RWPE1 (cell line): ENCODE results near the gene MARK3.

Experiments used
- CTCF ChIA-PET: fragments of 350-600 bp; sonication (Branson Sonifier 250); formaldehyde crosslinking; extraction: SDS; loops from one replicate; lab custom pipeline; 2021; lab: Yijun Ruan, JAX
- POLR2A ChIA-PET: fragments of 400-600 bp; formaldehyde crosslinking; extraction: SDS; loops from one replicate; lab custom pipeline; 2020; ENCODE audit warnings: antibody characterized with exemption; ENCODE audit not compliant: low non-redundant PET; lab: Yijun Ruan, JAX
- DNase-seq: peaks from one replicate; pipeline ENCODE4 v3.0.0; 2012; ENCODE audit warnings: low spot score
- H3K27ac ChIP-seq: fragments of 450-650 bp; 2 replicates; pipeline ENCODE4 v1.5.1; 2017
- TF ChIP-seq, protein P1 (sequence below): fragments of 450-650 bp; conservative IDR thresholded peaks from 2 replicates; pipeline ENCODE4 v1.5.1; 2017; ENCODE audit warnings: low read depth, mild to moderate bottlenecking

Gene MARK3

DNA sequence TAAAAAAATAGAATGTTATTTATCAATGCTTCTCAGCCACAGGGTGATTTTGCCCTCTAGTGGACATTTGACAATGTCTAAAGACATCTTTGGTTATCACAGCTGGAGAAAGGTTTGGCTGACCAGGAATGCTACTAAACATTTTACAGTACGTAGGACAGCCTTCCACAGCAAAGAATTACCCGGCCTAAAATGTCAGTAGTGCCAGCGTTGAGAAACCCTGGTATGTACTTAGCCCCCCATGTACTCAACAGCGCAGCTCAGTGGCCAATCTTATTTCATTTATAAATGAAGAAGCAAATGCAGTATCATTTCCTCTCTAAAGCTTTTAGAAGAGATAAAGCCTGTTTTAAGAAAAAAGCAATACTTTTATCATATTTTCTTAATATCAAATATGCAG lies 5.8 kb downstream of the MARK3 start:
- H3K27ac ChIP-seq: peak overlapping the region; percentile 68
- TF ChIP-seq, protein P1, sequence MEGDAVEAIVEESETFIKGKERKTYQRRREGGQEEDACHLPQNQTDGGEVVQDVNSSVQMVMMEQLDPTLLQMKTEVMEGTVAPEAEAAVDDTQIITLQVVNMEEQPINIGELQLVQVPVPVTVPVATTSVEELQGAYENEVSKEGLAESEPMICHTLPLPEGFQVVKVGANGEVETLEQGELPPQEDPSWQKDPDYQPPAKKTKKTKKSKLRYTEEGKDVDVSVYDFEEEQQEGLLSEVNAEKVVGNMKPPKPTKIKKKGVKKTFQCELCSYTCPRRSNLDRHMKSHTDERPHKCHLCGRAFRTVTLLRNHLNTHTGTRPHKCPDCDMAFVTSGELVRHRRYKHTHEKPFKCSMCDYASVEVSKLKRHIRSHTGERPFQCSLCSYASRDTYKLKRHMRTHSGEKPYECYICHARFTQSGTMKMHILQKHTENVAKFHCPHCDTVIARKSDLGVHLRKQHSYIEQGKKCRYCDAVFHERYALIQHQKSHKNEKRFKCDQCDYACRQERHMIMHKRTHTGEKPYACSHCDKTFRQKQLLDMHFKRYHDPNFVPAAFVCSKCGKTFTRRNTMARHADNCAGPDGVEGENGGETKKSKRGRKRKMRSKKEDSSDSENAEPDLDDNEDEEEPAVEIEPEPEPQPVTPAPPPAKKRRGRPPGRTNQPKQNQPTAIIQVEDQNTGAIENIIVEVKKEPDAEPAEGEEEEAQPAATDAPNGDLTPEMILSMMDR: peak; percentile 86
- peak; percentile 38 for DNase-seq
- ChIA-PET POLR2A (interaction anchor here (0.6 to 0.7 kb wide), 2 partner anchors 46 to 56 kb away, joined by 3 to 7 read pairs; no protein-coding TSS in a partner anchor), CTCF (interaction anchor here (0.5 to 1.6 kb wide), 17 partner anchors 8 to 281 kb away, joined by 3 to 7 read pairs (median 4); partner anchors contain the start of gene EIF5)

DNA sequence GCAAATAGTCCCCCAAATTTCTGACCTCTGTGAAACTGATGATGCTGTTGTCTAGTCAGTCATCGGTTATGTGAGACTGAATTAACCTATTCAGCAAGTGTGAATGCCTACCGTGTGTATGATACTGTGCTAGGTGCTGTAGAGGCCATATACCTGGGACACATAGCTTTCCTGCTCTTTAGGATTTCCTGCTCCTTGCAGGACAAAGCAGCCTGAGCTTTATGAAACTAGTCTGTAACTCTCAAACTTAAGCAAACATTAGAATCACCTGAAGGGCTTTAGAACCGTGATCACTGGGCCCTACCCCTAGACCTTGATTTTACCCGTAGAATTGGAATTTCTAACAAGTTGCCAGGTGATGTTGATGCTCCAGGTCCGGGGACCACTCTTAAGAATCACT lies 6.9 kb downstream of the MARK3 start:
- TF ChIP-seq, protein P1: no peak
- H3K27ac ChIP-seq: no peak overlapping the region
- ChIA-PET CTCF (interaction anchor here (0.6 to 0.9 kb wide), 2 partner anchors 27 to 55 kb away, joined by 3 to 5 read pairs; no protein-coding TSS in a partner anchor), POLR2A (no interaction called here)
- no peak for DNase-seq

DNA sequence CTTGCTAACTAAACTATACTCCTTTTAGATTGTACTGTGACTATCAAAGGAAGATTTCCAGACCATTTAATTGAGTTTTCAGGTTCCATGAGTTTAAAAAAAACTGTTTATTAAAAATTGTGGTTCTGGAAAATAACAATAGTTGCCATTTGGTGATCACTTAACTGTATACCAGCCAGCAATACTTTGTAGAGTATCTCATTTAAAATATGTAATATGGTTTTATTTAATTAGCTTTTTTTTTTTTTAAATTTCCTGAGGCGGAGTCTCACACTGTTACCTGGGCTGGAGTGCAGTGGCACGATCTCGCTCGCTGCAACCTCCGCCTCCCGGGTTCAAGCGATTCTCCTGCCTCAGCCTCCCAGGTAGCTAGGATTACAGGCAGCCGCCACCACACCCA lies 7.4 kb downstream of the MARK3 start:
- DNase-seq: no peak
- CTCF ChIA-PET: interaction anchor here (0.6 to 0.9 kb wide), 2 partner anchors 27 to 318 kb away, joined by 3 to 5 read pairs; no protein-coding TSS in a partner anchor
- TF ChIP-seq, protein P1: no peak
- peak overlapping the region; percentile 45 for H3K27ac ChIP-seq
- POLR2A ChIA-PET: no interaction called here

DNA sequence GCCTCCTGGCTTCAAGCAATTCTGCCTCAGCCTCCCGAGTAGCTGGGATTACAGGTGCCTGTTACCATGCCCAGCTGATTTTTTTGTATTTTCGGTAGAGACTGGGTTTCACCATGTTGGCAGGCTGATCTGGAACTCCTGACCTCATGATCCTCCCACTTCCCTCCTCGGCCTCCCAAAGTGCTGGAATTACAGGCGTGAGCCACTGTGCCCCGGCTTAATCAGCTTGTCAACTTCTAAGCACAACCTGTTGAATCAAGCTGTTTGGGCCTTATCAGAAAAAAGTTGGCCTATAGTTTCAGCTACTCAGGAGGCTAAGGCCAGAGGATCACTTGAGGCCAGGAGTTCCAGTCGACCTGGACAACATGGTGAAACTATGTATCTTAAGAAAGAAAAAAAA lies 7.9 kb downstream of the MARK3 start:
- CTCF ChIA-PET: interaction anchor here (0.6 to 0.9 kb wide), 4 partner anchors 26 to 476 kb away, joined by 3 to 7 read pairs (median 5); no protein-coding TSS in a partner anchor
- TF ChIP-seq, protein P1: no peak
- no peak for DNase-seq
- peak overlapping the region; percentile 45 for H3K27ac ChIP-seq
- POLR2A ChIA-PET: no interaction called here

DNA sequence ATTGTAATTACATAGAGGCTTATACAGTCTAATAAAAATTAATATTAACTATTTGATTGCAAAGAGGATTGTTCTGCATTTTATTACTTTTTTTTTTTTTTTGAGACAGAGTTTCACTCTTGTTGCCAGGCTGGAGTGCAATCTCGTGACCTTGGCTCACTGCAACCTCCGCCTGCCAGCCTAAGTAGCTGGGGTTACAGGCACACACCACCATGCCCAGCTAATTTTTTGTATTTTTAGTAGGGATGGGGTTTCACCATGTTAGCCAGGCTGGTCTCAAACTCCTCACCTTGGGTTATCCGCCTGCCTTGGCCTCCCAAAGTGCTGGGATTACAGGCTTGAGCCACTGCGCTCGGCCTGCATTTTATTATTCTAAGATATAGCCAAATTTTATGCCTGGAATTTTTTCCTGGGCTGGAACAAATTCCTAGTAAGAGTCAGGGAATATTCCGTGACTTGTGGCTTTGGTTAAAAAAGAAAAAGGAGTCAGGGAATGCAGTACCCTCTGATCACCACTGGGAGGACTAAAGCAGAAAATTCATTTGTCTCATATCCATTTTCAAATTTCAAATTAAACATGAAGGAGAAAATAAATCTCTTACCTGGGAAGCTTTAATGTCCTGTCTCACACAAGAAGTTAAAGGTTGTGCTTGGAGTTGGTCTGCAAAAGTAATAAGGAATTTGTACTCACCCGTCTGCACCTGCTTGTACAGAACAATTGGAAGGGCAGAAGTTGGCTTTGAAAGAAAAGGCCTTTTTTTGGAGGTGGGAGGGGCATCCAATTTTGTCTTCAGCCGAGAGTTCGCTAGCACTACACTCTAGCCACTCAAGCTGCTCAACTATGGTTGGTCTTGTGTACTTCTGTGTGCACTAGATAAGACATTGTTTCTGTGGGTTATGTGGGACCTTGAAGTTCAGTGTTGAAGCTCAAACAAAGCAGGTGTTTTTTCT lies 8.7 kb downstream of the MARK3 start:
- ChIA-PET POLR2A (no interaction called here), CTCF (interaction anchor here (0.6 to 1.0 kb wide), 9 partner anchors 9 to 818 kb away, joined by 3 to 7 read pairs (median 4); no protein-coding TSS in a partner anchor)
- H3K27ac ChIP-seq: peak overlapping the region; percentile 50
- TF ChIP-seq, protein P1: peak; percentile 87
- DNase-seq: no peak

GRCh38 chr14:103395244-103395643 lies 10.0 kb downstream of the MARK3 start:
- no peak overlapping the region for H3K27ac ChIP-seq
- no peak for DNase-seq
- TF ChIP-seq, protein P1: no peak
- POLR2A ChIA-PET: no interaction called here
- CTCF ChIA-PET: interaction anchor here (0.7 kb wide), 1 partner anchor 503 kb away, joined by 3 read pairs; no protein-coding TSS in a partner anchor
